BJ (cell line): Measurements from ENCODE around the gene TANK. TPM values are rescaled to one million over a fixed set of nuclear protein-coding genes. Genes with fewer than 3 reads are reported as not detected.

ENCODE experiments used
- CTCF ChIA-PET: fragments of 350-600 bp; formaldehyde crosslinking; extraction: SDS; loops from one replicate; lab custom pipeline; 2021; ENCODE audit warnings: antibody characterized with exemption, inconsistent platforms; lab: Yijun Ruan, JAX
- POLR2A ChIA-PET: fragments of 300-600 bp; sonication (Branson Sonifier 250); formaldehyde crosslinking; extraction: SDS; loops from one replicate; lab custom pipeline; 2021; ENCODE audit warnings: antibody characterized with exemption; lab: Charles Lee
- DNase-seq: peaks from one replicate; pipeline ENCODE4 v3.0.0-alpha.2; 2011; ENCODE audit warnings: low read depth
- H3K27me3 ChIP-seq: 2 replicates; pipeline ENCODE4 v1.6.0; 2011; ENCODE audit warnings: low read length; ENCODE audit not compliant: control insufficient read depth, insufficient read depth
- H3K36me3 ChIP-seq: 2 replicates; pipeline ENCODE4 v1.5.1; 2011; ENCODE audit warnings: low read length; ENCODE audit not compliant: control insufficient read depth, insufficient read depth
- H3K4me3 ChIP-seq: 2 replicates; pipeline ENCODE4 v1.5.1; 2011; ENCODE audit warnings: low read depth, mild to moderate bottlenecking, control low read depth, low read length
- polyA plus RNA-seq: library from polyadenylated mRNA; depleted of rRNA; stranded (reverse); fragments of >200 nt; gene quantifications from 2 replicates; pipeline ENCODE4 v1.2.3, GENCODE V29; 2011
- TF ChIP-seq, protein P1 (sequence below): IDR thresholded peaks from 2 replicates; pipeline ENCODE4 v1.5.1; 2011; ENCODE audit warnings: low read depth, mild to moderate bottlenecking, control low read depth, inconsistent platforms, low read length, moderate library complexity; ENCODE audit not compliant: insufficient read depth

TANK gene
- polyA plus RNA-seq, 1 experiment: 29.8 TPM

DNA sequence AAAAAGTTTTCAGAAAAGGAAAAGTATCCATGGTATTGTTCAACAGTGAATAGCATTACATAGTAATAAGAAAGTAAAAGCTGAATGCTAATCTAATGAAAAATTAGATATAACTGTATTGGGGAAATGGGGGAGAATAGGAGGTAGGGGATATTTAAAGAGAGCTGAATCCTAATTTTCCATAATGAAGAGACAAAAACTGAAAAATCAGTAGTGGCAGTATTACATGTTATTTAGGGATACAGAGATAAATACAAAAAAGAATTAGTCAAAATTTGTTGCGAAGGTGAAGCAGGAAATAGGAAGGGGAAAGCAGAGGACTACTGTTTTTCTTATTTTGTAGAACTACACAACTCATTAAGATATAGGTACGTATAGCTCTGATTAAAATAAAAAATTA, 9.1 kb downstream of the TANK start:
- POLR2A ChIA-PET: interaction anchor here (0.5 kb wide), 1 partner anchor 66 kb away, joined by 20 read pairs; no protein-coding TSS in a partner anchor
- H3K36me3 ChIP-seq: no peaks in the 10 kb centered on the region
- TF ChIP-seq, protein P1, sequence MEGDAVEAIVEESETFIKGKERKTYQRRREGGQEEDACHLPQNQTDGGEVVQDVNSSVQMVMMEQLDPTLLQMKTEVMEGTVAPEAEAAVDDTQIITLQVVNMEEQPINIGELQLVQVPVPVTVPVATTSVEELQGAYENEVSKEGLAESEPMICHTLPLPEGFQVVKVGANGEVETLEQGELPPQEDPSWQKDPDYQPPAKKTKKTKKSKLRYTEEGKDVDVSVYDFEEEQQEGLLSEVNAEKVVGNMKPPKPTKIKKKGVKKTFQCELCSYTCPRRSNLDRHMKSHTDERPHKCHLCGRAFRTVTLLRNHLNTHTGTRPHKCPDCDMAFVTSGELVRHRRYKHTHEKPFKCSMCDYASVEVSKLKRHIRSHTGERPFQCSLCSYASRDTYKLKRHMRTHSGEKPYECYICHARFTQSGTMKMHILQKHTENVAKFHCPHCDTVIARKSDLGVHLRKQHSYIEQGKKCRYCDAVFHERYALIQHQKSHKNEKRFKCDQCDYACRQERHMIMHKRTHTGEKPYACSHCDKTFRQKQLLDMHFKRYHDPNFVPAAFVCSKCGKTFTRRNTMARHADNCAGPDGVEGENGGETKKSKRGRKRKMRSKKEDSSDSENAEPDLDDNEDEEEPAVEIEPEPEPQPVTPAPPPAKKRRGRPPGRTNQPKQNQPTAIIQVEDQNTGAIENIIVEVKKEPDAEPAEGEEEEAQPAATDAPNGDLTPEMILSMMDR: no peak

DNA sequence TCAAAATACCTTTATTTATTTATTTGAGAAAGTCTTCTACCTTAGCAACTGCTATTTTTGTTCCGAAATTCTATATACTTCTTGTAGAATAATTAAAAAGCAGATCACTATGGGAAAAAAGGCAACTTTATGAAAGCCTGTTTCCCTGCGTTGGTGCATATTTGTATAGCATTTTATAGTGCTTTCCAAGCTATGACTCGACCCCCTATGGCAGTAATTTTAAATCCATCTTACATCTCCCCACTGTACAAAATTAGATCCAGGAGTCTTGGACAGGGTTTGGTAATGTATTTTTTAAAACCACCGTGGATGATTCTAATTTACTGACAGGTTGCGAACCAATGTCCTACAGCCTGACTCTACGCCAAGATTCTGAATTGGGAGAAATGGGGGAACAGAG, 10.1 kb downstream of the TANK start:
- no peak overlapping the region for H3K4me3 ChIP-seq

More for the DNA sequence above, 9.1 kb downstream of the TANK start:
- CTCF ChIA-PET: interaction anchor here (0.6 kb wide), 1 partner anchor 33 kb away, joined by 3 read pairs; no protein-coding TSS in a partner anchor
- H3K4me3 ChIP-seq: no peak overlapping the region
- H3K27me3 ChIP-seq: no peaks in the 10 kb centered on the region
- DNase-seq: no peak

DNA sequence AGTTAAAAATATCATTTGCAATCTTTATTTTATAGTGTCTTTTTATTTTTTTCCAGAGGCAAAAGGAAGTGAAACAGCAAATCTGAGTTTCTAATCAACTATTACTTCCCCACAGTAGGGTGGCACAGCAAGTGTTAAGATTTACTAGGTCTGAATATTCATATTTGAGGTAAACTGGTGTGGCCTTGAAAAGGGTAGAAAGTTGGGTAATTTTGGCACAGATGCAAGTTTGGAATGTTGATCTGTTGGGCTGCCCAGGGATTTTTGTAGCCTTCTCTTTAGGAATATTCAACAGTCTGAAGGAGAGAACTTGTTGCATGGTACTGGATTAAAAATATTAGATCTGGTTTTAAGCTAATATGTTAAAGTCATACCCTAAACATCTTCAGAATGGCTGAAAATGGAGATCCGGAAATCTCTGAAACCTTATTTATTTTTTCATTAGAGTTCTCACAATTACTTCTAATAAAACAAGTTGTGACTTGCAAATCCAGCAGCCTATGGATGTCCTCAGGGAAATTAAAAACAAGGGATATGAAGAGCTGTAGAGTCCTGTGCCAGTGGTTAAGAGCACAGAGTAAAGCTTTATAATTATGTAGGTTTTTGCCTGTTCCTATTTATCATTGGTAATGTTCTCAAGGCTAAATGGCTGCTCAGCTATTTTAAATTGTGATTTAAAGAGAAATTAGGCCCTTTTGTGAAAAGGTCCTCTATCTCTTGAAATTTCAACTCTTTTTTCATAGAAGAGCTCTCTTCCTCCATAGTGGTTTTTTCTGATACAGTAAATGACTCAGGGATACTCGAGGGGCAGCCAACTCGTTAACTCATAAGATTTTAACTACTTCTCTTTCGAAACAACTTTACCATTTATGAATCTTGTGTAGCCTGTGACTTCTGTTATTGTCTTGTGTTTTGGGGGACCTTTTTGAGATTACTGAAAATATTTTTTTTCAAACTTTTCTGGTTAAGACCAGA, 11.0 kb downstream of the TANK start:
- POLR2A ChIA-PET: no interaction called here
- H3K36me3 ChIP-seq: no peaks in the 10 kb centered on the region
- CTCF ChIA-PET: interaction anchor here (0.8 kb wide), 1 partner anchor 17 kb away, joined by 3 read pairs; no protein-coding TSS in a partner anchor
- H3K27me3 ChIP-seq: no peaks in the 10 kb centered on the region
- TF ChIP-seq, protein P1: no peak
- DNase-seq: no peak
- H3K4me3 ChIP-seq: no peak overlapping the region

More for the DNA sequence above, 10.1 kb downstream of the TANK start:
- no peaks in the 10 kb centered on the region for H3K27me3 ChIP-seq
- DNase-seq: no peak
- TF ChIP-seq, protein P1: no peak
- H3K36me3 ChIP-seq: no peaks in the 10 kb centered on the region
- CTCF ChIA-PET: no interaction called here
- POLR2A ChIA-PET: no interaction called here

DNA sequence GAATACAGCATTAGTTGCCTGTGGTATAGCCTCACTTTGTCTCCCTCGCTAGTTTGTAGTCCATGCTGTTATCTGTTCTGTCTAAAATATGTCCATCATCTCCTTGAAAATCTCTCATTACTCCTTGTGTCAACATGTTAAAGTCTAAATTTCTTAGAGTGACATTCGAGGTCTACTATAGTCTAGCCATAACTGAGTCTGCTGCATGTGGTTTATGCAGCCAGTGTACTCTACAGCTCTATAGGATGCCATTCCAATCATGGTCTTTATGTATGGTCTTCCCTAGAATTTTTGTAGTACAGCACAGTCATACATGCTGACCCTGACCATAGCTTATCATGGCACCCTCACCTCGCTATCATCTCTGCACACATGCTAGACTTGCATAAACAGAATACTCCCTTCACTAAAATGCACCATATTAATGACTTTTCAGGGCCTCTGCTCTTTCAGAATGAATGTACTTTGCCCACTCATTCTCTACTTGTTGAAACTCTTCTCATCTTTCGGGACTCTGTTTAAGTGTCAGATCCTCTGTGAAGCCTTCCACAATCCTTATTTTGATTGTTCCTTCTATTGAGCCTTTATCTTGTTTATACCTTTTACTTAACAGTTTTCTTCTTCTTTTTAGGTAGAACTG, 12.8 kb downstream of the TANK start:
- TF ChIP-seq, protein P1: no peak
- ChIA-PET CTCF (no interaction called here), POLR2A (no interaction called here)
- Histone ChIP-seq H3K27me3 (no peaks in the 10 kb centered on the region), H3K4me3 (no peak overlapping the region), H3K36me3 (no peaks in the 10 kb centered on the region)
- DNase-seq: no peak
